Panc1 (cell line): ENCODE results near the gene CELF2.

Source experiments
- POLR2AphosphoS5 ChIP-seq: IDR thresholded peaks from 2 replicates; pipeline ENCODE4 v1.6.1; 2012; ENCODE audit warnings: mild to moderate bottlenecking, low read depth, low read length, moderate library complexity
- SIN3A ChIP-seq: IDR thresholded peaks from 2 replicates; pipeline ENCODE4 v1.6.1; 2012; ENCODE audit warnings: low read depth, mild to moderate bottlenecking, low read length, moderate library complexity, borderline replicate concordance; ENCODE audit not compliant: insufficient read depth
- TF ChIP-seq, protein P1 (sequence below): fragments of 450-650 bp; IDR thresholded peaks from 2 replicates; pipeline ENCODE4 v1.5.1; 2017; ENCODE audit warnings: mild to moderate bottlenecking

DNA sequence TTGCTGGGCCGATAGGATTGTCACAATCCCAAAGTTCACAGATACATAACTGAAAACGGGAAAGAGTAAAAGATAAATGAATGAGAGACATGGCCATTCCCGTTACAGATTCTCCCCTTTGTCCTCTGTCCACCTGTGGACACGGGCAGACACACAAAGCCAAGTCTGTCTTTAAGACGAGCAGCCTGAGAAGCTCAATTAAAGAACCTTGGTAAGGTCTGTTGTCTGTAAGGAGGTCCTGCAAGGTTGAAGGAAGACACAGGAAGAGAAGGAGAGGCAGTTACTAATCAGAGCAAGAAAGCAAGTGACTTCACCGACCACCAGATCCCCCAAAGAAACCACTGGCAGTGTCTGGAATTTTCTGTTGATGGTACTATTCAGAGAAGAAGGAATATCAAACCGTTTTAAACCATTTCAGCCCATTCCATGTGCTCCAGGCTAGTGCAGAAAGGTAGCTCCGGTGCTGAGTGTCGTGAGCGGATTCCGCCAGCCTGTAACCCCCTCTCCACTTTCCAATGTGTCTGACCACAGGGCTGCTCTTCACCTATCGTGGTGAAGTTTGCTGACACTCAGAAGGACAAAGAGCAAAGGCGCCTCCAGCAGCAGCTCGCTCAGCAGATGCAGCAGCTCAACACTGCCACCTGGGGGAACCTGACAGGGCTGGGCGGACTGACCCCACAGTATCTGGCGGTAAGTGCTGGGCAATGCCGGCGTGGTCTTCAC is 252.6 kb downstream of the CELF2 start:
- no peak for TF ChIP-seq POLR2AphosphoS5
- TF ChIP-seq, protein P1, sequence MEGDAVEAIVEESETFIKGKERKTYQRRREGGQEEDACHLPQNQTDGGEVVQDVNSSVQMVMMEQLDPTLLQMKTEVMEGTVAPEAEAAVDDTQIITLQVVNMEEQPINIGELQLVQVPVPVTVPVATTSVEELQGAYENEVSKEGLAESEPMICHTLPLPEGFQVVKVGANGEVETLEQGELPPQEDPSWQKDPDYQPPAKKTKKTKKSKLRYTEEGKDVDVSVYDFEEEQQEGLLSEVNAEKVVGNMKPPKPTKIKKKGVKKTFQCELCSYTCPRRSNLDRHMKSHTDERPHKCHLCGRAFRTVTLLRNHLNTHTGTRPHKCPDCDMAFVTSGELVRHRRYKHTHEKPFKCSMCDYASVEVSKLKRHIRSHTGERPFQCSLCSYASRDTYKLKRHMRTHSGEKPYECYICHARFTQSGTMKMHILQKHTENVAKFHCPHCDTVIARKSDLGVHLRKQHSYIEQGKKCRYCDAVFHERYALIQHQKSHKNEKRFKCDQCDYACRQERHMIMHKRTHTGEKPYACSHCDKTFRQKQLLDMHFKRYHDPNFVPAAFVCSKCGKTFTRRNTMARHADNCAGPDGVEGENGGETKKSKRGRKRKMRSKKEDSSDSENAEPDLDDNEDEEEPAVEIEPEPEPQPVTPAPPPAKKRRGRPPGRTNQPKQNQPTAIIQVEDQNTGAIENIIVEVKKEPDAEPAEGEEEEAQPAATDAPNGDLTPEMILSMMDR = peak; percentile 89
- TF ChIP-seq SIN3A = no peak
